GM18951 (cell line): Measurements from ENCODE around the gene OR5A1.

ENCODE experiments used
- POLR2A ChIP-seq: IDR thresholded peaks from 4 replicates; pipeline ENCODE4 v1.6.1; 2011; ENCODE audit warnings: mild to moderate bottlenecking; ENCODE audit not compliant: insufficient read length, insufficient read depth; ENCODE audit errors: extremely low read depth
- in situ Hi-C: fragments of 300-500 bp; cut with MboI; formaldehyde crosslinking; loops from one replicate; pipeline ENCODE4 v1.12.0; 2022; ENCODE audit warnings: low sequenced_read_pairs, mixed read lengths, inconsistent platforms; ENCODE audit not compliant: unreplicated experiment

The OR5A1 gene

GRCh38 chr11:59436169-59436568 is at the start of gene OR5A1:
OR5A1 (plus strand) TSS chr11:59436469; CDS start chr11:59443169, 6,700 bp downstream.
- TF ChIP-seq POLR2A: no peak
- in situ Hi-C loops: no loop called here

- no peak for TF ChIP-seq POLR2A
- in situ Hi-C loops: no loop called here
Measured at GRCh38 chr11:59394186-59394585, 42.1 kb upstream of the OR5A1 start.

- TF ChIP-seq POLR2A: no peak
- in situ Hi-C loops: no loop called here
Measured at GRCh38 chr11:59400461-59401261, 35.6 kb upstream of the OR5A1 start.

DNA sequence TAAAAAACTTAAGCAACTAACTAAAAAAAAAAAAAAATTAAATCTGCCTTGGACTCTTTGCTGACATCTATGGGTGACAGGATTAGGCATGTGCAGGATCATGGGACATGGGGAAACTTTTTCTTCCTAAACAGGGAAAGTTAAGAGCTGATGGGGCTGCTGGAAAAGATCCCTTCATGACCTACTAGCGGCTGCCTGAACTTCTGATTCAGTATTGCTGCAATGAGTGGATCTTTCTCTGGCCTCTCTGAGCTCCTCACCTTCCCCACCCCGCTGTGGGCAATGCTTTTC is 35.1 kb upstream of the OR5A1 start:
- TF ChIP-seq POLR2A: no peak
- in situ Hi-C loops: no loop called here

DNA sequence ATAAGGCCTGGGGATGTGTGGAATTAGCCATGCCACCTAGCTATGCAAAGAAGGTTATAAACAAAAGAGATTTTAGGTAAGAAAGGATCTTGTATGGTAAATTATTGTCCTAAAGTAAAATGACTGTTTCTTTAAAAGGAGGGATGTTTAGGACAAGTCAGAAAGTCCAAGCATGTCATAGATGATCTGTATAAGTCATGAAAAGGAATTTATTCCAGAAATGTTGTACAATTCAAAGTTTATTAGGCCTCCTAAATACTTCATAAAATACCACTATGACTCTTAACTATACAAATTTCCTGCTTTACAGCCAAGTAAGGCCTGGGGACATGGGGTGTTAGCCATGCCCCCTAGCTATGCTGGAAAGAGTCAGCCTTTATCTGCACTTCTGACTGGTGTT is 32.7 kb upstream of the OR5A1 start:
- in situ Hi-C loops: no loop called here
- TF ChIP-seq POLR2A: no peak

GRCh38 chr11:59413646-59414045 is 22.6 kb upstream of the OR5A1 start:
- TF ChIP-seq POLR2A: no peak
- in situ Hi-C loops: no loop called here

GRCh38 chr11:59415111-59415510 is 21.2 kb upstream of the OR5A1 start:
- no peak for TF ChIP-seq POLR2A
- in situ Hi-C loops: loop anchor here (5.0 kb wide), 1 partner anchor 108 kb away; no protein-coding TSS in a partner anchor

GRCh38 chr11:59416613-59417012 is 19.7 kb upstream of the OR5A1 start:
- no peak for TF ChIP-seq POLR2A
- in situ Hi-C loops: loop anchor here (5.0 kb wide), 1 partner anchor 109 kb away; no protein-coding TSS in a partner anchor

DNA sequence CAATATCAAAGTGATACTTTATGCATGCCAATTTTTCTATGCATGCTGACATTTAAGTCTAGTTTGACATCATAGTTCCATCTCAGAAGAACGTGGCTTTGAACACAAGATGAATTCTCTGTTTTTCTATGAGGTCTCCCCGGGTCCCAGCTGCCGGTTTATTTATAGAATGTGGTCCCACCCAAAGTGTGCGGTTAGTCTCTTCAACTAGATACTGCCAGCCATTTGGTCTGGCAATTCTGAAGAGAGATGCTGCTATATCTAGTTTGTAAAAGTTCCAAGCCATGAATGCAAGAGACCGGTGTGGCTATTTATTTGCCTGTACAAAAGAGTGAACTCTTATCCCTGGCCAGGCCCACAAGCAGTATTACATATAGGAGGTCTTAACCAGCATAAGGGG is 19.2 kb upstream of the OR5A1 start:
- in situ Hi-C loops: loop anchor here (5.0 kb wide), 1 partner anchor 110 kb away; no protein-coding TSS in a partner anchor
- TF ChIP-seq POLR2A: no peak

DNA sequence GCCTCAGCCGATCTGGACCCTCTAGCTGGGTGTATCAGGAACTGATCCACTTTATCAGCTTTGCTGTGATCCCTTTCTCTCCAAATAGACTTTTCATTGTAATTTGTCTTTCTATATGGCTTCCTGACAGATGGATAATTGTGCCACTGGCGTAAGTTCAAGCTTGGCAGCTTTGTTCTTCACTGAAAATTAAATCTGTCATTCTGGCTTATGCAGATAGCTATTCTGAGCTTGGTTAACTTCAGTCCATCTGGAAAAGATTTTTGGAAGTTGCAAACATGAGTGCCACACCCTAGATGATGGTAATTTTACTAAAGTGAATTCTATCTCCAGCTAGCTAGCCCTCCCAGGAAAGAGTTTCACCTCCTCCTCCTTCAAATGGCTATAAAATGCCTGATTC is 18.1 kb upstream of the OR5A1 start:
- in situ Hi-C loops: loop anchor here (5.0 kb wide), 1 partner anchor 111 kb away; no protein-coding TSS in a partner anchor
- no peak for TF ChIP-seq POLR2A

- TF ChIP-seq POLR2A: no peak
- in situ Hi-C loops: loop anchor here (10.0 kb wide), 1 partner anchor 229 kb away; no protein-coding TSS in a partner anchor
Measured at GRCh38 chr11:59423835-59424234, 12.4 kb upstream of the OR5A1 start.

DNA sequence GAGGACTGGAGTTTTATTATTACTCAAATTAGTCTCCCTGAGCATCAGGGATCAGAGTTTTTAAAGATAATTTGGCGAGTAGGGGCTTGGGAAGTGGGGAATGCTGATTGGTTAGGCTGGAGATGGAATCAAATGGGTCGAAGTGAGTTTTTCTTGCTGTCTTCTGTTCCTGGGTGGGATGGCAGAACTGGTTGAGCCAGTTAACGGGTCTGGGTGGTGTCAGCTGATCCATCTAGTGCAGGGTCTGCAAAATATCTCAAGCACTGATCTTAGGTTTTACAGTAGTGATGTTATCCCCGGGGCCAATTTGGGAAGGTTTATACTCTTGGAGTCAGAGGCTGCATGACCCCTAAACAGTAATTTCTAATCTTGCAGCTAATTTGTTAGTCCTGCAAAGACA is 11.1 kb upstream of the OR5A1 start:
- in situ Hi-C loops: loop anchor here (10.0 kb wide), 1 partner anchor 230 kb away; no protein-coding TSS in a partner anchor
- no peak for TF ChIP-seq POLR2A

DNA sequence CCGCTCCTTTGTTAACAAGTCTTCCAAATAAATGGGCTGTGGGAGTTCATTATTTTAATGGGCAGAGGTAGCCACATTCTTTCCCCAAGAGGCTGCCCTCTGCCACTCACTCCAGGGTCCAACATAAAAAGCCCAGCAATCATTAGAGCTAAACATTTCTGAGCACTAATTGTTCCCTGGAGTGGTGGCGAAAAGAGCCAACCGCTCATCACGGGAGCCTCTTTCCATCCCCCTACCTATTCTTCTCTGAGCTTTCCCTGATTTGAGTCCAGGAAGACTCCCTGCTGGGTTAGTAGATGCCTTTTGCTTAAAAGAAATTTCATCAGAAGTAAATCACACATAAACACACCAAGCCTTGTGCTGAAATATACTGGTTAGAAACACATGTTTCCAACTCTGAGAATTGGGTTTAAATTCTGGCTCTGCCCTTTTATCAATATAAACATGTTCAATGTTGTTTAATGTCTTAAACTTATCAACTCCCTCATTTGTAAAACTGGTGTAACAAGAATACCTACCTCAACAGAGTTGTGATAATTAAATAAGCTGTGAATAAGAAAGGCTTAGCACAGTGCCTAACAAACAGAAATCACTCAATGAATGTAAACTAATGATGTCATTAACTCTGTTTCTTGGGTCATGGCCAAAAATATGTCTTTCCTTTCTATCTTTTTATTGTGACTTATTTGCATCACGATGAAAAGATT is 9.8 kb upstream of the OR5A1 start, which contains the start of gene OR5A2:
Gene OR5A2 (minus strand): TSS at position 53 of the 707 bp plus-strand sequence. CDS start 3,460 bp downstream, outside the sequence.
- in situ Hi-C loops: loop anchor here (10.0 kb wide), 1 partner anchor 232 kb away; no protein-coding TSS in a partner anchor
- no peak for TF ChIP-seq POLR2A
